Stimulated activated CD4-positive, alpha-beta T cell treated with anti-CD3 and anti-CD28 coated beads, Interleukin-1b, Interleukin-23, amount 100 ng/mL, for 24 hours (primary cell): ENCODE measurements around the gene ANKS1B.

ENCODE experiments used
- DNase-seq, 4 experiments: peaks; one replicate each; pipeline ENCODE4 v3.0.0-alpha.2; 2020; ENCODE audit warnings: low read depth in 4 of 4, low spot score in 1 of 4

ANKS1B gene

DNA sequence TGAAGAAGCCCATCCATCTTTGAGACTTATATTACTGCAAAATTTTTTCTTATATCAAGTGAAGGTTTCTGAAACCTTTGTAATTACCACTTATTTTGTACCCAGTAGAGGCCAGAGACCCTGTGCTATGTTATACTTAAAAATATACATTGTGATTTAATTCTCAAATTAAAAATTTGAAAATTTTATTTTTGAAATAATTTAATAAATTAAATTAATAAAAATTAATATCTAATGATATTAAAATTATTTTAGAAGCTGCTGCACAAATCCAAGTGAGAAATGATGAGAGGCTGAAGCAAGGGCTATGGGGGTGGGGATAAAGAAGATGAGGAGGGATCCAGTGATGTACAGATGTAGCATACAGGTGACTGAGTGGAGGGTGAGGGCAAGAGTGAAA is 1080.9 kb downstream of the ANKS1B start:
- no peak for DNase-seq

- DNase-seq = no peak
These were observed 1083.5 kb downstream of the ANKS1B start for GRCh38 chr12:98901189-98901588.

GRCh38 chr12:98896938-98897337 is 1087.8 kb downstream of the ANKS1B start:
- DNase-seq = no peak

GRCh38 chr12:98895086-98895651 is 1089.6 kb downstream of the ANKS1B start:
- DNase-seq = no peak

GRCh38 chr12:98894412-98895085 is 1090.2 kb downstream of the ANKS1B start:
- no peak for DNase-seq

DNA sequence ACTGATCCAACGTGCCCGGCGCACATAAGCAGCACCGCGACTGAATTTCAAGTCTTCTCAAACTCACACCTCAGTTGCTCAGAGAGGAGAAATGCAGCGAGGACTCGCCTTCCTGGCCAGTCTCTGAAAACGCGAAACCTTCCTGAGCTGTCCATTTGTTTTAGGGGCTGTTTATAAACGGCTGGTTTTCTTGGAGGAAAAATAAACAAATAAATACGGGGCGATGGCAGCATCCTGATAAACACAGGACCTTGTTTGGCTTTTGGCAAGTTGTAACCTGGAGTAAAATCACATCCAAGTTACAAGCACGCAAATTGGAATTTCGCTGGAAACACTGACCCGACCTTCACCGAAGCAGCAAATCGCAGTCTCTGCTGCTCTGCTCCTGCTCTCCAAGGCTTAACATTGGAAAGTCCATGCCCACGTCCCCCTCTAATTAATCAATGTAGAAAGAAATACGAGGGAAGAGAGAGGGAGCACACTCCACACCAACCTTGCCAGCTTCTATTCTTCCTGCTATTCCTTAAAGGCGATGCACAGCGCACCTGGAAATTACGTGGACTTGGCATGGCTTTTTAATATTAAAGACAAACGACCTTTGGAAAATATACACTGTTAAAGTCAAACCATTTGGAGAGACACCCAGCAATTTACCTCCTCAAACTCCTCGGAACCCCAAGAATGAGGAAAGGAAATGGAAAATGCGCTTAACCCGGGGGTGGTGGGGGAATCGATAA is 1090.9 kb downstream of the ANKS1B start:
- DNase-seq = no peak

DNA sequence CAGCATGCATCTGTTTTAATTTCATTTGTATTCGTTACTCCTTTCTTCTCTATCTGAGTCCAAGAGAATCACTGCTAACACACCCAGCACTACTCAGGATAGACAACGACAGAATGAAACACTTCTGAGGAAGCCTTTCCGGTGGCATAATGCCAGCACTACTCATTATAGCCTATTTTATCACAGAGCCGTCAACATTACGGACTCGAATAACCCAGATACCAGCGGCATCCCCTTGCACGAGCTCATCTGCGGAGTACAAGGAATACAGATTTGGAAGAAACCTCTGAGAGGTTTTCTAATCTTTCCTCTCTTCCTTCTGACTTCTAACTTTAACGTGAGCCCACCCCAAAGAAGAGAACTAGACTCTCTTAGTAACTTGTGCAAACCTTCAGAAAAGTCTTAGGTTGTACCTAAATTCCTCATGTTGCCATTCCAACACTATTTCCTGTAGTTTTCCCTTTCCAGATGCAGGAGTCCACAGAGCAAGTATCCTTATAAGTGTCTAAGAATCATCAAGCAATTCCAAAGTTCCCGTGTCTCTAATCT is 1091.5 kb downstream of the ANKS1B start:
- DNase-seq = no peak

GRCh38 chr12:98885778-98886177 is 1099.0 kb downstream of the ANKS1B start:
- no peak for DNase-seq

DNA sequence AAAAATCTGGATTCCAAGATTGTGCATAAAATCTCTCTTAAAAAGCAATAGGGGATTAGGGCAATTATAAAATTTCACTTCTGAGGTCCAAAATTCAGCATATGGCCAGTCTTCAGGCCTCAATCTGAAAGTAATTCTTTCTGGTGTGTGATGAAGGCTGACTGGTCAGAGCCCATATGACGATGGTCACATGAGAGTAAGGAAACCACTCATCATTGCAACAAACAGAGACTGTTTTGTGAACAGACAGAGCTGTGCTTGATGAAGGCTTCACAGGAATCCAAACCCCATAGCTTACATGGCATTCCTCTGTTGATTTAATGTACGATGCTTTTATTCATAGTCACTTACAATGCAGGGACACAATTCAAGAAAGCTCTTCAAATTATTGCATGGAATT is 1101.5 kb downstream of the ANKS1B start:
- no peak for DNase-seq

DNA sequence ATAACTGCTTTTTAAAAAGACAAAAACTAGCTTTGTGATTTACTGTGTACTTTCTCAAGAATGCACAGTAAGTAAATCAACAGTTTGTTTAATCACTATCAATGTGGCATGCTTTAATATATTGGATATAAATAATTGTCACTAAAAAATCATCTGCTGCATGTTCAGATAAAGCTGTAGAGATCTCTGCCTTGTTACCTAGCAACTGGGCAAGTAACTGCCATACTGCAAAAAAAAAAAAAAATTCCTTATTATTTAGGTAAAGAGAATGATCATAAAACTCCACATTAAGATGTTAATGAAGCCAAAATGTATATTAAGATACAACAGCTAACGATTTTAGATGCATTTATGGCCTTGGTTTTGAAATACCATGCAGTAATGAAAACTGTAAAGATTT is 1102.2 kb downstream of the ANKS1B start:
- DNase-seq = no peak

DNA sequence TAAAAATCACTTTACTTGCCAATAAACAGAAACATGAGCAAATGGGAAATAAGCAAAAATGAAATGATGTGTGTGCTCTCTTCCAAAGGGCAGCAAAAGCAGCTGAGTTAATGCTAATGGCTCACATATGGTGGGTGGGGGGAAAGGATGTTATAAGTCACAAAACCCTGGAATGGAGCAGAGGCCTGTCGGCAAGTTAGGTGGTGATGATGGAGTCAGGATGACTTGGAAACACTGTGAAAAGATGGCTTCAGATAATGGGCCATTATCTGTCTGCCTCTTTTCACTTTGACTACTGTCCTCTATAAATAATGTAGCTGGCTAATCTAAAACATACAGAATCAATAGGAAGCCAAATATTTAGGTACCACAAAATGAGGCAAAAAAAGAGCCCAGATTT is 1111.0 kb downstream of the ANKS1B start:
- DNase-seq = no peak

GRCh38 chr12:98870504-98870903 is 1114.2 kb downstream of the ANKS1B start:
- DNase-seq = no peak

- DNase-seq = no peak
These were observed 1114.7 kb downstream of the ANKS1B start for GRCh38 chr12:98869886-98870503.

GRCh38 chr12:98868538-98868937 is 1116.2 kb downstream of the ANKS1B start:
- DNase-seq = no peak

- DNase-seq = no peak
These were observed 1116.7 kb downstream of the ANKS1B start for GRCh38 chr12:98868076-98868475.

GRCh38 chr12:98864363-98864762 is 1120.4 kb downstream of the ANKS1B start:
- DNase-seq = no peak

- no peak for DNase-seq
These were observed 1121.6 kb downstream of the ANKS1B start for GRCh38 chr12:98863167-98863566.

- no peak for DNase-seq
These were observed 1123.5 kb downstream of the ANKS1B start for GRCh38 chr12:98861251-98861650.

- no peak for DNase-seq
These were observed 1127.7 kb downstream of the ANKS1B start for GRCh38 chr12:98856897-98857540.

DNA sequence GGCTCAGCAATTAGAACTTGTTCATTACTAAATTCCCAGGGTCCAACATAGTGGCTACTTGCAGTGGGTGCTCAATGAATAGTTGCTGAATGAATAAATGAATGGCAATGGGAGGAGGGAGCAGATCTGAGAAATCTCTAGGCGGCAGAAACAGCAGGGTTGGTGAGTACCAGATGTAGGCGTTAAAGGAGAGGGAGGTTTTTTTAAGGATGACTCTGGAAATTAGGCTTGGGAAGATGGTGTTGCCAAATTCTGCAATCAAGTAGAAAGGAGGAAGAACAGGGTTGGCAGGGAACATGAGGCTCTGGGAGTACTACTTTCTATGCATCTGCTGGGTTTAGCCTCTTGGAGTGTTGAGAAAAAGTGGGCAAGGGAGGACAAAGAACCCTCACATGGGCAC is 1132.6 kb downstream of the ANKS1B start:
- no peak for DNase-seq

GRCh38 chr12:98847242-98847641 is 1137.5 kb downstream of the ANKS1B start:
- DNase-seq = no peak
